Measurements from ENCODE around the gene POTEH. TPM values are rescaled to one million over a fixed set of nuclear protein-coding genes. Genes with fewer than 3 reads are reported as not detected.
"Not testable (repeated sequence)": the region's sequence is repeated elsewhere in the genome, so short reads cannot be mapped to it uniquely, and the experiment has no call there.

Gene POTEH
- total and polyA plus RNA-seq, 7 donors, result 0.03 to 0.60 (median 0.33) TPM; not detected in 4

- DNase-seq; H3K27me3 ChIP-seq; H3K4me3 ChIP-seq; intact Hi-C loops (cut with DNase I); H3K4me1 ChIP-seq; H3K27ac ChIP-seq; H3K9me3 ChIP-seq; H3K36me3 ChIP-seq: not testable (repeated sequence)
- WGBS, 2 donors, result 84 to 85% methylated on average over 4 of the region's 4 CpGs
Observed at GRCh38 chr22:15687676-15688075, 2.1 kb upstream of the POTEH start.

GRCh38 chr22:15688090-15688489, 1.7 kb upstream of the POTEH start:
- H3K27ac ChIP-seq; H3K4me3 ChIP-seq; intact Hi-C loops (cut with DNase I); H3K9me3 ChIP-seq; DNase-seq; H3K4me1 ChIP-seq; H3K36me3 ChIP-seq; H3K27me3 ChIP-seq: not testable (repeated sequence)
- WGBS, 2 donors, result 81 to 86% methylated on average over 2 of the region's 2 CpGs

GRCh38 chr22:15689012-15689748, 646 bp upstream of the POTEH start:
- intact Hi-C loops (cut with DNase I), result not testable (repeated sequence)

GRCh38 chr22:15713600-15713999, 23.8 kb downstream of the POTEH start:
- H3K4me3 ChIP-seq; H3K27ac ChIP-seq; H3K27me3 ChIP-seq; H3K36me3 ChIP-seq; H3K9me3 ChIP-seq; H3K4me1 ChIP-seq; intact Hi-C loops (cut with DNase I); DNase-seq: not testable (repeated sequence)
- WGBS, 2 donors, result 79 to 88% methylated on average over 2 of the region's 4 CpGs

More at GRCh38 chr22:15689012-15689748, 646 bp upstream of the POTEH start:
- WGBS, 2 donors, result 88 to 96% methylated on average over 77 of the region's 77 CpGs
- H3K27ac ChIP-seq, H3K4me1 ChIP-seq, H3K27me3 ChIP-seq, H3K4me3 ChIP-seq, H3K9me3 ChIP-seq, H3K36me3 ChIP-seq: not testable (repeated sequence)
- DNase-seq, result peak; percentile 40

GRCh38 chr22:15714125-15714524, 24.3 kb downstream of the POTEH start:
- H3K36me3 ChIP-seq; H3K4me3 ChIP-seq; H3K27ac ChIP-seq; H3K27me3 ChIP-seq; H3K9me3 ChIP-seq; intact Hi-C loops (cut with DNase I); H3K4me1 ChIP-seq; DNase-seq: not testable (repeated sequence)
- WGBS, 2 donors, result 19 to 46% methylated on average over 1 to 2 of the region's 2 CpGs

GRCh38 chr22:15721884-15722283, 32.1 kb downstream of the POTEH start:
- H3K36me3 ChIP-seq; H3K4me1 ChIP-seq; intact Hi-C loops (cut with DNase I); H3K27ac ChIP-seq; H3K9me3 ChIP-seq; H3K27me3 ChIP-seq; H3K4me3 ChIP-seq: not testable (repeated sequence)
- 84 to 85% methylated on average over 7 to 10 of the region's 18 CpGs for WGBS, 2 donors
- peak; percentile 39 for DNase-seq

GRCh38 chr22:15729209-15729917, 39.5 kb downstream of the POTEH start:
- H3K4me3 ChIP-seq; H3K9me3 ChIP-seq; DNase-seq; H3K27me3 ChIP-seq; H3K36me3 ChIP-seq; H3K27ac ChIP-seq; intact Hi-C loops (cut with DNase I); H3K4me1 ChIP-seq: not testable (repeated sequence)
- WGBS, 2 donors, result 74 to 79% methylated on average over 9 to 10 of the region's 19 CpGs

GRCh38 chr22:15731023-15731422, 41.2 kb downstream of the POTEH start:
- H3K4me1 ChIP-seq; intact Hi-C loops (cut with DNase I); H3K27ac ChIP-seq; H3K9me3 ChIP-seq; DNase-seq; H3K36me3 ChIP-seq; H3K4me3 ChIP-seq; H3K27me3 ChIP-seq: not testable (repeated sequence)
- WGBS, 2 donors, result no CpG with 5 or more reads among the region's 8 CpGs

GRCh38 chr22:15734411-15734810, 44.6 kb downstream of the POTEH start:
- H3K27me3 ChIP-seq; H3K4me3 ChIP-seq; H3K4me1 ChIP-seq; intact Hi-C loops (cut with DNase I); H3K36me3 ChIP-seq; H3K9me3 ChIP-seq; H3K27ac ChIP-seq: not testable (repeated sequence)
- DNase-seq, result peak; percentile 35
- WGBS, 2 donors, result 70 to 71% methylated on average over 3 to 4 of the region's 6 CpGs

- intact Hi-C loops (cut with DNase I); H3K36me3 ChIP-seq; H3K9me3 ChIP-seq; H3K27me3 ChIP-seq; H3K4me1 ChIP-seq; H3K27ac ChIP-seq; H3K4me3 ChIP-seq: not testable (repeated sequence)
- peak; percentile 21 for DNase-seq
- WGBS, 2 donors, result 79 to 80% methylated on average over 5 of the region's 10 CpGs
Observed at GRCh38 chr22:15738157-15738908, 48.5 kb downstream of the POTEH start.

- DNase-seq; H3K27ac ChIP-seq; H3K36me3 ChIP-seq; H3K27me3 ChIP-seq; H3K9me3 ChIP-seq; intact Hi-C loops (cut with DNase I); H3K4me1 ChIP-seq; H3K4me3 ChIP-seq: not testable (repeated sequence)
- WGBS, 2 donors, result 97% methylated on average over 2 to 3 of the region's 6 CpGs
Observed at GRCh38 chr22:15738909-15739391, 49.1 kb downstream of the POTEH start.

GRCh38 chr22:15747636-15748323, 58.0 kb downstream of the POTEH start:
- DNase-seq, result peak; percentile 45
- H3K27ac ChIP-seq; H3K27me3 ChIP-seq; H3K36me3 ChIP-seq; intact Hi-C loops (cut with DNase I); H3K4me1 ChIP-seq; H3K4me3 ChIP-seq; H3K9me3 ChIP-seq: not testable (repeated sequence)
- WGBS, 2 donors, result 83 to 88% methylated on average over 13 to 14 of the region's 16 CpGs
